Esophagus squamous epithelium (tissue), 5 donors: Measurements from ENCODE around the gene LLCFC1. TPM values are rescaled to one million over a fixed set of nuclear protein-coding genes. Genes with fewer than 3 reads are reported as not detected.

Source experiments
- DNase-seq: peaks from one replicate; lab custom pipeline; 2025; lab: John Stamatoyannopoulos, UW
- H3K27ac ChIP-seq, 4 donors: fragments of 200-600 bp; sonication (generic); one replicate each; pipeline ENCODE4 v1.5.1; 2016 to 2019; ENCODE audit warnings: mild to moderate bottlenecking in 1 of 4
- H3K27me3 ChIP-seq, 4 donors: fragments of 200-600 bp; sonication (generic); 1 replicate in 3 of 4; 2 replicates in 1 of 4; pipeline versions ENCODE4 v1.5.1 to v1.6.0; 2017 to 2021; ENCODE audit warnings: antibody characterized with exemption in 1 of 4
- H3K36me3 ChIP-seq, 3 donors: fragments of 200-600 bp; sonication (generic); one replicate each; pipeline ENCODE4 v1.5.1; 2016 to 2019
- H3K4me1 ChIP-seq, 3 donors: fragments of 200-600 bp; sonication (generic); one replicate each; pipeline ENCODE4 v1.5.1; 2017 to 2019
- H3K4me3 ChIP-seq, 4 donors: fragments of 200-600 bp; sonication (generic); 1 replicate in 3 of 4; 2 replicates in 1 of 4; pipeline ENCODE4 v1.5.1; 2016 to 2019; ENCODE audit warnings: mild to moderate bottlenecking in 2 of 4, moderate library complexity in 1 of 4
- H3K9me3 ChIP-seq, 3 donors: fragments of 200-600 bp; sonication (generic); one replicate each; pipeline ENCODE4 v1.5.1; 2016 to 2019
- POLR2A ChIP-seq, 4 donors: fragments of 450-650 bp; IDR thresholded peaks; one replicate each; pipeline ENCODE4 v1.6.1; 2017; ENCODE audit warnings: antibody characterized with exemption in 4 of 4, mild to moderate bottlenecking in 4 of 4, moderate library complexity in 3 of 4
- WGBS, 2 donors: methylation state at CpG; one replicate each; pipeline ENCODE4 v1.1.5; 2018; 5-methylcytosine and 5-hydroxymethylcytosine counted together
- intact Hi-C: fragments of 100-400 bp; cut with DNase I; formaldehyde crosslinking; loops from one replicate; pipeline ENCODE4 v1.15.0; 2022
- total RNA-seq, 4 donors: library from RNA; depleted of rRNA; stranded (reverse); fragments of >200 nt; gene quantifications; one replicate each; pipeline ENCODE4 v1.1.0, GENCODE V29; 2016
- TF ChIP-seq, protein P1 (sequence below), 6 experiments: fragments of 450-650 bp in 4 of 6; fragments of 200-600 bp in 2 of 6; sonication (generic) in 2 of 6; IDR thresholded peaks; one replicate each; pipeline ENCODE4 v1.5.1; 2016 to 2019; ENCODE audit warnings: antibody characterized with exemption in 6 of 6, mild to moderate bottlenecking in 4 of 6, moderate library complexity in 4 of 6
- donor health status: DM: yes; HTN: yes; CAD: no.

The LLCFC1 gene
- total RNA-seq, 4 donors from 2014 or later, result not detected

DNA sequence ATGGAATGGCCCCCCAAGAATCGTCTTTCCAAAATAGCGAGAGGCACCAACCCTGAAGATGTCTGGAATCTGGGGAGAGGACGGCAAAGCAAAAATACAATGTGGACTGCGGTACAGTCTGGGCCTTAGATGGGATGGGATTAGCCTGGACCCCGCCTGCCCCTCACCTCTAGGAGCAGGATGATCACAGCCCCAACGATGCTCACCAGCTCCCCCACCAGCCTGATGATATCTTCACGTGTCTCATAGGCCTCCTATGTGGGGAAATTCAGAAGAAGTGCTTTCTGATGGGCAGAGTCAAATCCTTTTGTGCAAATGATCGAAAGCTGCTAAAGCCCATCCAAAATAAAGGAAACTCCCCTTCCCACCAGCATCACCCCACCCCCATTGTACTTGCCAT is 24.0 kb upstream of the LLCFC1 start:
- H3K4me1 ChIP-seq, result peaks cover 0 to 22% (median 0%) of the 10 kb centered on the region in 3 donors
- H3K27ac ChIP-seq, result no peak overlapping the region
- intact Hi-C loops, result no loop called here
- WGBS, 2 donors, result 87 to 89% methylated on average over 5 to 8 of the region's 8 CpGs
- TF ChIP-seq, protein P1, sequence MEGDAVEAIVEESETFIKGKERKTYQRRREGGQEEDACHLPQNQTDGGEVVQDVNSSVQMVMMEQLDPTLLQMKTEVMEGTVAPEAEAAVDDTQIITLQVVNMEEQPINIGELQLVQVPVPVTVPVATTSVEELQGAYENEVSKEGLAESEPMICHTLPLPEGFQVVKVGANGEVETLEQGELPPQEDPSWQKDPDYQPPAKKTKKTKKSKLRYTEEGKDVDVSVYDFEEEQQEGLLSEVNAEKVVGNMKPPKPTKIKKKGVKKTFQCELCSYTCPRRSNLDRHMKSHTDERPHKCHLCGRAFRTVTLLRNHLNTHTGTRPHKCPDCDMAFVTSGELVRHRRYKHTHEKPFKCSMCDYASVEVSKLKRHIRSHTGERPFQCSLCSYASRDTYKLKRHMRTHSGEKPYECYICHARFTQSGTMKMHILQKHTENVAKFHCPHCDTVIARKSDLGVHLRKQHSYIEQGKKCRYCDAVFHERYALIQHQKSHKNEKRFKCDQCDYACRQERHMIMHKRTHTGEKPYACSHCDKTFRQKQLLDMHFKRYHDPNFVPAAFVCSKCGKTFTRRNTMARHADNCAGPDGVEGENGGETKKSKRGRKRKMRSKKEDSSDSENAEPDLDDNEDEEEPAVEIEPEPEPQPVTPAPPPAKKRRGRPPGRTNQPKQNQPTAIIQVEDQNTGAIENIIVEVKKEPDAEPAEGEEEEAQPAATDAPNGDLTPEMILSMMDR (IDR thresholded peaks at IDR 0.05), result no peak
- TF ChIP-seq POLR2A (IDR thresholded peaks at IDR 0.05), result no peak
- H3K9me3 ChIP-seq, result no peaks in the 10 kb centered on the region
- no peak overlapping the region for H3K4me3 ChIP-seq
- DNase-seq, result no peak
- H3K27me3 ChIP-seq, result peaks cover 0 to 18% (median 0%) of the 10 kb centered on the region in 4 donors
- no peaks in the 10 kb centered on the region for H3K36me3 ChIP-seq

DNA sequence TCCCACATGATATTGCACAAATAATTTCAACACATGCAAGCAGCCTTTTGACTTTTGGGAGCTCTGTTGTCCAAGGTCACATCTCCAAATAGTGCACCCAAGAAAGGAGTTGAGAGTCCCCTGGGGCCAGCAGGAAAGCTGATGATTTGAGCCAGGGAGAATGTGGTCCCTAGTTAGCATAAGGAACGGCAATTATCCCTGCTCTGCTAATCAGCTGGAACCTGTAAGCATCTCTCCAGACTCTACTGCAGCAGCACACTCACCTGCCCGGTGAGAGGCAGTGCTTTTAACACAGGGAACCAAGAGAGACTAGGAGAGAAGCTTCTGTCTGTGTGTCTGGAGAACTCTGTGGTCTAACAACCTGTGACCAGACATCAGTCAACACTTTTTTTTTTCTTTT is 22.8 kb upstream of the LLCFC1 start:
- Histone ChIP-seq H3K27ac (no peak overlapping the region), H3K4me1 (peaks cover 0 to 18% (median 0%) of the 10 kb centered on the region in 3 donors), H3K9me3 (no peaks in the 10 kb centered on the region), H3K36me3 (no peaks in the 10 kb centered on the region), H3K4me3 (no peak overlapping the region), H3K27me3 (peaks cover 0 to 11% (median 0%) of the 10 kb centered on the region in 4 donors)
- TF ChIP-seq, protein P1 (IDR thresholded peaks at IDR 0.05), result no peak
- no peak for TF ChIP-seq POLR2A (IDR thresholded peaks at IDR 0.05)
- no peak for DNase-seq
- WGBS, 2 donors, result 67 to 68% methylated on average over 2 of the region's 2 CpGs
- intact Hi-C loops, result no loop called here

DNA sequence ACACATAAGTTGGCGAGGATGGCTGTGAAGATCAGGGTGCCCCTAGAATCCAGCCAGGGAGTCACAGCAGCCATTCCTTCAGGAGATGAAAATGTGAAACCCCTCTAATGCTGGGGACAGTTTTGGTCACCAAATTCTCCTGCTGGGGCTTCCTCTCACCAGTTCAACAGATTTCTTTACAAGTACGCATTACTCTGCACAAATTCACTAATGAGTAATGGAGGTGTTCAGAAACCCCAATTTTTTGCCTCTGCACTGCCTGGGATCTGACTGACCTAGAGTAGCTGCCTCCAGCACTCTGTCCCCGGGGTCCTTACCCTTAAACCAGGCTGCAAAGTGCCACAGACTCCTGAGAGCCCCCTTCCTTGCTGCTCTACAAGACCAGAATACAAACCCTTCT is 21.8 kb upstream of the LLCFC1 start:
- Histone ChIP-seq H3K9me3 (no peaks in the 10 kb centered on the region), H3K4me3 (no peak overlapping the region), H3K27ac (no peak overlapping the region), H3K36me3 (no peaks in the 10 kb centered on the region), H3K4me1 (peaks cover 0 to 18% (median 0%) of the 10 kb centered on the region in 3 donors), H3K27me3 (peaks cover 0 to 7% (median 0%) of the 10 kb centered on the region in 4 donors)
- no peak for DNase-seq
- TF ChIP-seq, protein P1 (IDR thresholded peaks at IDR 0.05), result no peak
- TF ChIP-seq POLR2A (IDR thresholded peaks at IDR 0.05), result no peak
- intact Hi-C loops, result no loop called here
- WGBS, 2 donors, result 72 to 74% methylated on average over 3 of the region's 3 CpGs

DNA sequence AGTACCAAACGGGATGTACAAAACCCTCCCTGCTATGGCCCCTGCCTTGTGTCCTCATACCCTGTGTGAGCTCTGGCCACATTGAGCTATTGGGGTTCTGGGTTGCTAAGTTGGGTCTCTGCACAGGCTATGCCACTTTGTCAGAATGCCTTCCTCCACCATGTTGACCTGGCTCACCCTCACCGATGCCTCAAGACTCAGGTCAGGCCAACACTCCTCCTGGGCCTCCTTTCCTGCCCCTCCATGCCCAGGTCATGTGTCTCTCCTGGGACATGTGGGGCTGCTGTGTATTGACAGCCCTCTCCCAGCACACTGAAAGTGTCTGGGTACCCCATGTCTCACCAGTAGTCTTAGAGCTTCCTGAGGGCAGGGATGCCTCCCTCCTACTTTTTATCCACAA is 20.4 kb upstream of the LLCFC1 start:
- Histone ChIP-seq H3K36me3 (no peaks in the 10 kb centered on the region), H3K27ac (no peak overlapping the region), H3K27me3 (peaks cover 0 to 5% (median 0%) of the 10 kb centered on the region in 4 donors), H3K9me3 (no peaks in the 10 kb centered on the region), H3K4me1 (peaks cover 0 to 4% (median 0%) of the 10 kb centered on the region in 3 donors), H3K4me3 (no peak overlapping the region)
- WGBS, 2 donors, result 75 to 76% methylated on average over 1 to 2 of the region's 2 CpGs
- intact Hi-C loops, result no loop called here
- DNase-seq, result no peak
- TF ChIP-seq POLR2A (IDR thresholded peaks at IDR 0.05), result no peak
- TF ChIP-seq, protein P1 (IDR thresholded peaks at IDR 0.05), result no peak

DNA sequence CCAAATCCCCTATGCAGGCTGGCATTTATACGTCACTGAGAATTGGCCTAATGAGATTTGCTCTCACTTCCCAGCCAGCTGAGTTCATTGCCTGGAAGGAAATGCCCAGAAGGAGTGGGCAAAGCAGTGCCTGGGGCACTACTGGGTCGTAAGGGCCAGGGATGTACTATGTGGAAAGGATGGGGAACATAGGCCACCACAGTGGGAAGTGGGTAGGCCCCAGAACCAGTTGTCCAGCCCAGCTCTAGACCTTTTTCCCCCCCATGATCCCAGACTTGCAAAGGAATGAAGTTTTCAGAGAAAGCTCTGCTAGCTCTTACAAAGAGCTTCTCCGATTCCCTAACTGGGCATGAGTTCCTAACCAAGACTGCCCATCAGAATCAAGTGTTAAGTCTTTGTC is 19.6 kb upstream of the LLCFC1 start:
- Histone ChIP-seq H3K4me3 (no peak overlapping the region), H3K36me3 (no peaks in the 10 kb centered on the region), H3K27ac (no peak overlapping the region), H3K4me1 (no peaks in the 10 kb centered on the region), H3K27me3 (peaks cover 0 to 5% (median 0%) of the 10 kb centered on the region in 4 donors), H3K9me3 (no peaks in the 10 kb centered on the region)
- DNase-seq, result no peak
- intact Hi-C loops, result no loop called here
- no peak for TF ChIP-seq POLR2A (IDR thresholded peaks at IDR 0.05)
- TF ChIP-seq, protein P1 (IDR thresholded peaks at IDR 0.05), result no peak
- WGBS, 2 donors, result 88 to 90% methylated on average over 2 to 3 of the region's 3 CpGs
